ENCODE results near the gene CEMIP2.

CEMIP2 gene

DNA sequence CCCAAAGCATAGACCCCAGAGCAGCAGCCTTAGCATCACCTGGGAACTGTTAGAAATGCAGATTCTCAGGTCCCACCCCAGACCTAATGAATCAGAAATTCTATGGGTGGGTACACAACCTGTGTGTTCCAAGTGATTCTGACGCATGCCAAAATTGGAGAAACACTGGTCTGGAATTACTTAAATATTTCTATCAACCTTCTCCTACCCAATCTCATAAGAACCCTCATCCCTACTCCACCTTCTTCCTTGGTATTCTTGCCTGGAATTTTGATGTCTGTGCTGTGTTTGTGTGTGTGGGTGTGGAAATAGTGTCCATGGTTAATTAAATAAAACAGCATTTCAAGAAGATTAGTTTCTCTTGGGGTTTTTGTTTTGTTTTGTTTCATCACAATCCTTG, 111.8 kb downstream of the CEMIP2 start:
- H3K4me2 ChIP-seq, result no peak overlapping the region
- H3K27me3 ChIP-seq (ENCODE audit: insufficient read depth, low read depth), result no peaks in the 10 kb centered on the region
- no peaks in the 10 kb centered on the region for H3K36me3 ChIP-seq (ENCODE audit: insufficient read depth)
- TF ChIP-seq, protein P1, sequence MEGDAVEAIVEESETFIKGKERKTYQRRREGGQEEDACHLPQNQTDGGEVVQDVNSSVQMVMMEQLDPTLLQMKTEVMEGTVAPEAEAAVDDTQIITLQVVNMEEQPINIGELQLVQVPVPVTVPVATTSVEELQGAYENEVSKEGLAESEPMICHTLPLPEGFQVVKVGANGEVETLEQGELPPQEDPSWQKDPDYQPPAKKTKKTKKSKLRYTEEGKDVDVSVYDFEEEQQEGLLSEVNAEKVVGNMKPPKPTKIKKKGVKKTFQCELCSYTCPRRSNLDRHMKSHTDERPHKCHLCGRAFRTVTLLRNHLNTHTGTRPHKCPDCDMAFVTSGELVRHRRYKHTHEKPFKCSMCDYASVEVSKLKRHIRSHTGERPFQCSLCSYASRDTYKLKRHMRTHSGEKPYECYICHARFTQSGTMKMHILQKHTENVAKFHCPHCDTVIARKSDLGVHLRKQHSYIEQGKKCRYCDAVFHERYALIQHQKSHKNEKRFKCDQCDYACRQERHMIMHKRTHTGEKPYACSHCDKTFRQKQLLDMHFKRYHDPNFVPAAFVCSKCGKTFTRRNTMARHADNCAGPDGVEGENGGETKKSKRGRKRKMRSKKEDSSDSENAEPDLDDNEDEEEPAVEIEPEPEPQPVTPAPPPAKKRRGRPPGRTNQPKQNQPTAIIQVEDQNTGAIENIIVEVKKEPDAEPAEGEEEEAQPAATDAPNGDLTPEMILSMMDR (conservative IDR thresholded peaks at IDR 0.05; ENCODE audit: low read depth, low read length), result no peak
- no peaks in the 10 kb centered on the region for H3K4me1 ChIP-seq (ENCODE audit: low read depth, poor library complexity, severe bottlenecking)
- H3K27ac ChIP-seq, result no peak overlapping the region
- H3K4me3 ChIP-seq (IDR thresholded peaks at IDR 0.05; ENCODE audit: insufficient read depth, low read depth, low read length), result no peak overlapping the region
- H3K9ac ChIP-seq, result no peak overlapping the region
- no peak overlapping the region for H2AFZ ChIP-seq (ENCODE audit: low read depth)
- no peaks in the 10 kb centered on the region for H3K79me2 ChIP-seq (ENCODE audit: insufficient read depth, low read depth)
- H4K20me1 ChIP-seq (ENCODE audit: insufficient read depth), result no peaks in the 10 kb centered on the region

GRCh38 chr9:71655778-71656177, 112.5 kb downstream of the CEMIP2 start:
- TF ChIP-seq, protein P1 (conservative IDR thresholded peaks at IDR 0.05; ENCODE audit: low read depth, low read length), result no peak
- no peak overlapping the region for H3K4me3 ChIP-seq (IDR thresholded peaks at IDR 0.05; ENCODE audit: insufficient read depth, low read depth, low read length)
- no peaks in the 10 kb centered on the region for H3K27me3 ChIP-seq (ENCODE audit: insufficient read depth, low read depth)

GRCh38 chr9:71655141-71655540, 113.2 kb downstream of the CEMIP2 start:
- Histone ChIP-seq H3K79me2 (ENCODE audit: insufficient read depth, low read depth) (no peaks in the 10 kb centered on the region), H3K9ac (no peak overlapping the region), H3K36me3 (ENCODE audit: insufficient read depth) (no peaks in the 10 kb centered on the region), H3K4me1 (ENCODE audit: low read depth, poor library complexity, severe bottlenecking) (no peaks in the 10 kb centered on the region), H3K27me3 (ENCODE audit: insufficient read depth, low read depth) (no peaks in the 10 kb centered on the region), H3K27ac (no peak overlapping the region), H4K20me1 (ENCODE audit: insufficient read depth) (no peaks in the 10 kb centered on the region), H3K4me2 (no peak overlapping the region), H3K4me3 (IDR thresholded peaks at IDR 0.05; ENCODE audit: insufficient read depth, low read depth, low read length) (no peak overlapping the region), H2AFZ (ENCODE audit: low read depth) (no peak overlapping the region)
- TF ChIP-seq, protein P1 (conservative IDR thresholded peaks at IDR 0.05; ENCODE audit: low read depth, low read length), result no peak

More at GRCh38 chr9:71655778-71656177, 112.5 kb downstream of the CEMIP2 start:
- no peaks in the 10 kb centered on the region for H3K79me2 ChIP-seq (ENCODE audit: insufficient read depth, low read depth)
- H3K27ac ChIP-seq, result no peak overlapping the region
- no peaks in the 10 kb centered on the region for H3K4me1 ChIP-seq (ENCODE audit: low read depth, poor library complexity, severe bottlenecking)
- H2AFZ ChIP-seq (ENCODE audit: low read depth), result no peak overlapping the region
- no peak overlapping the region for H3K4me2 ChIP-seq
- no peaks in the 10 kb centered on the region for H3K36me3 ChIP-seq (ENCODE audit: insufficient read depth)
- no peaks in the 10 kb centered on the region for H4K20me1 ChIP-seq (ENCODE audit: insufficient read depth)
- no peak overlapping the region for H3K9ac ChIP-seq

- Histone ChIP-seq H3K27ac (no peak overlapping the region), H3K4me3 (IDR thresholded peaks at IDR 0.05; ENCODE audit: insufficient read depth, low read depth, low read length) (no peak overlapping the region), H2AFZ (ENCODE audit: low read depth) (no peak overlapping the region), H3K27me3 (ENCODE audit: insufficient read depth, low read depth) (no peaks in the 10 kb centered on the region), H3K4me2 (no peak overlapping the region), H3K4me1 (ENCODE audit: low read depth, poor library complexity, severe bottlenecking) (no peaks in the 10 kb centered on the region), H3K79me2 (ENCODE audit: insufficient read depth, low read depth) (no peaks in the 10 kb centered on the region), H4K20me1 (ENCODE audit: insufficient read depth) (no peaks in the 10 kb centered on the region), H3K9ac (no peak overlapping the region), H3K36me3 (ENCODE audit: insufficient read depth) (no peaks in the 10 kb centered on the region)
- TF ChIP-seq, protein P1 (conservative IDR thresholded peaks at IDR 0.05; ENCODE audit: low read depth, low read length), result no peak
These were observed 115.8 kb downstream of the CEMIP2 start for GRCh38 chr9:71652480-71652879.
